Liver (tissue), 3 donors: ENCODE data around the gene KLK12.

Experiments
- CTCF ChIP-seq: fragments of 150-350 bp; IDR thresholded peaks from 2 replicates; pipeline ENCODE4 v1.5.1; 2017; ENCODE audit warnings: improper control_type of control experiment, low read depth, low read length; ENCODE audit not compliant: missing input control
- JUND ChIP-seq, 2 donors: IDR thresholded peaks; 2 replicates each; pipeline ENCODE4 v1.6.1; 2016; ENCODE audit warnings: antibody characterized with exemption in 2 of 2
- REST ChIP-seq: IDR thresholded peaks from 2 replicates; pipeline ENCODE4 v1.6.1; 2016; ENCODE audit warnings: antibody characterized with exemption, mild to moderate bottlenecking
- donor health status: healthy.
- donor health status: healthy.

GRCh38 chr19:51083783-51084182, 49.0 kb upstream of the KLK12 start:
- TF ChIP-seq CTCF (no peak), REST (no peak), JUND (IDR thresholded peaks at IDR 0.05) (no peak)
